ENCODE measurements around the gene SLC16A1. TPM values are rescaled to one million over a fixed set of nuclear protein-coding genes. Genes with fewer than 3 reads are reported as not detected.

The SLC16A1 gene
- total and polyA plus RNA-seq, 11 donors: 60.5 to 192 (median 124) TPM

DNA sequence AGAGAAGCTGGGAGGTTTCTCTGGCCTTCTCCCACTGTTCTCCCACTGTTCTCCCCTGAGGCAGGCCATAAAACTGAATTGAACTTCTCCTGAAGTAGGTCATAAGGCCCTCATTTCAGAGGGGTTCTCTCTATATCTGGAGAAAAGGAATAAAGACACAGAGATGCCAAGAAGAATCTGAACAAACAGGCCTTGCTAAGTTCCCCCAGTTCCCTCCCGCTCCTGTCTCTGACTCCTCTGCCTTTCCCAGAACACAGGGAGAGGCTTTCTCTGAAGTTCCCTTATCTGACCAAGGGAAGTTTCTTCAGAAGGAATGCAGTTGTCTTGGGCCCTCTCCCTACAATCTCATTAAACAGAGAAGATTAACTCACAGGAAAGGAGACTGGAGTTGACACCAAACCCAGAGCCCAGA, 83.4 kb downstream of the SLC16A1 start:
- ATAC-seq (no peak), DNase-seq (no peak)
- Histone ChIP-seq H3K4me3 (no peak overlapping the region), H3K27ac (no peak overlapping the region), H3K36me3 (no peaks in the 10 kb centered on the region), H3K4me1 (no peaks in the 10 kb centered on the region), H3K27me3 (no peaks in the 10 kb centered on the region), H3K9me3 (no peaks in the 10 kb centered on the region)
- 84 to 95% (median 86%) methylated on average over 1 of the region's 1 CpG for WGBS, 4 donors
- intact Hi-C loops (cut with DNase I): no loop called here
- TF ChIP-seq, protein P1, sequence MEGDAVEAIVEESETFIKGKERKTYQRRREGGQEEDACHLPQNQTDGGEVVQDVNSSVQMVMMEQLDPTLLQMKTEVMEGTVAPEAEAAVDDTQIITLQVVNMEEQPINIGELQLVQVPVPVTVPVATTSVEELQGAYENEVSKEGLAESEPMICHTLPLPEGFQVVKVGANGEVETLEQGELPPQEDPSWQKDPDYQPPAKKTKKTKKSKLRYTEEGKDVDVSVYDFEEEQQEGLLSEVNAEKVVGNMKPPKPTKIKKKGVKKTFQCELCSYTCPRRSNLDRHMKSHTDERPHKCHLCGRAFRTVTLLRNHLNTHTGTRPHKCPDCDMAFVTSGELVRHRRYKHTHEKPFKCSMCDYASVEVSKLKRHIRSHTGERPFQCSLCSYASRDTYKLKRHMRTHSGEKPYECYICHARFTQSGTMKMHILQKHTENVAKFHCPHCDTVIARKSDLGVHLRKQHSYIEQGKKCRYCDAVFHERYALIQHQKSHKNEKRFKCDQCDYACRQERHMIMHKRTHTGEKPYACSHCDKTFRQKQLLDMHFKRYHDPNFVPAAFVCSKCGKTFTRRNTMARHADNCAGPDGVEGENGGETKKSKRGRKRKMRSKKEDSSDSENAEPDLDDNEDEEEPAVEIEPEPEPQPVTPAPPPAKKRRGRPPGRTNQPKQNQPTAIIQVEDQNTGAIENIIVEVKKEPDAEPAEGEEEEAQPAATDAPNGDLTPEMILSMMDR (IDR thresholded peaks at IDR 0.05): no peak
- TF ChIP-seq POLR2A (IDR thresholded peaks at IDR 0.05): no peak

DNA sequence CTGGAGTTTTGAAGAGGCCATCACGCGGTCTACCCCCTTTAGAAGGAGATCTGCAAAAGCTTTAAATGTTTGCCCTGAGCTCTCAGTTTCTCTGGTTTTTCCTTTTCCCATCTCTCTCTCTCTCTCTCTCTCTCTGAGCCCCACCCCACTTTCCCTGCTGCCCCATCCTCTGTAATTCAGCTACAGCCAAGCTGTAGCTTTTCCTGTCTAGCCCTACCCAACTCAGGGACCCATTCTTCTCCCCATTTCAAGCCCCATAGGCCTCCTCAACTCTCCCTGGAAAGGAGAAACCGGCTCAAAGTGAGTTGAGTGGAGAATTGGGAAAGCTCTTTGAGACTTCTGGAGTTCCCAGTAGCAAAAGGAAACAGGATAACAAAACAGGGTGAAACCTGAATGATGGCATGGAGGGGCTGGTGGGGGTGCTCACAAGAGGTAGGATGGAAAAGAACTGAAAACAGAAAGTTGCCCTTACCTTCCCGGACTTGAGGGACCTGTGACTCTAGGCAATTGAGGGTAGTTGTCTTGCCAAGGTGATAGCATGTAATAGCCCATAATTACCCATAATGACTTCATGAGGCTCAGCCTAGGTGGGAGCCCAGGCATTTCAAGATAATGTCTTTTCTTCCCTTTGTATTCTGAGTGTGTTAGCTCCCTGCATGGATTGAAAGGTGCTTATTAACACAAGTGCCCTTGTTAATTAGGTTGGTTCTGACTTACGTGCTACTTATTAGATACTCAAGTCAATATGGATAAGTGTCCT, 84.9 kb downstream of the SLC16A1 start:
- TF ChIP-seq POLR2A (IDR thresholded peaks at IDR 0.05): no peak
- TF ChIP-seq, protein P1 (IDR thresholded peaks at IDR 0.05): no peak
- Histone ChIP-seq H3K4me1 (no peaks in the 10 kb centered on the region), H3K27ac (no peak overlapping the region), H3K27me3 (no peaks in the 10 kb centered on the region), H3K4me3 (no peak overlapping the region), H3K36me3 (no peaks in the 10 kb centered on the region), H3K9me3 (no peaks in the 10 kb centered on the region)
- DNase-seq (no peak), ATAC-seq (no peak)
- 92 to 98% (median 95%) methylated on average over 5 of the region's 5 CpGs for WGBS, 4 donors
- intact Hi-C loops (cut with DNase I): no loop called here

DNA sequence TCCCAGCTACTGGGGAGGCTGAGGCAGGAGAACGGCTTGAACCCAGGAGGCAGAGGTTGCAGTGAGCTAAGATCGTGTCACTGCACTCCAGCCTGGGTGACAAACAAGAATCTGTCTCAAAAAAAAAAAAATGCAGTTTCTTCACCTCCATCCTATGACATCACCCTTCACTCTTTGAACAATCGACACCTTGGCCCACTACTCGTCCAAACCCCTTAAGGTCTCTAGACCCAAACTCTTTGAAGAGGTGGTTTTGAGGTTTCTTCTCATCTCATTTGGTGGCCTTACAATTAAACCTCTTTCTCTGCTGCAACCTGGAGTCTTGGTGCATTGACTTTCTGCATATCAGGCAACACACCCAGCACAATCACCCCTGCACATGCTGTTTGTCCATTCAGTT, 86.1 kb downstream of the SLC16A1 start:
- WGBS, 4 donors: 91 to 93% (median 92%) methylated on average over 4 of the region's 4 CpGs
- H3K4me1 ChIP-seq: no peaks in the 10 kb centered on the region
- ATAC-seq (no peak), DNase-seq (no peak)
- H3K4me3 ChIP-seq: no peak overlapping the region
- no peak for TF ChIP-seq POLR2A (IDR thresholded peaks at IDR 0.05)
- TF ChIP-seq, protein P1 (IDR thresholded peaks at IDR 0.05): no peak
- no peaks in the 10 kb centered on the region for H3K27me3 ChIP-seq
- no peak overlapping the region for H3K27ac ChIP-seq
- no peaks in the 10 kb centered on the region for H3K9me3 ChIP-seq
- H3K36me3 ChIP-seq: no peaks in the 10 kb centered on the region
- intact Hi-C loops (cut with DNase I): loop anchor here in 1 of 10 donors (10.0 kb wide), 1 partner anchor 145 kb away; no protein-coding TSS in a partner anchor

DNA sequence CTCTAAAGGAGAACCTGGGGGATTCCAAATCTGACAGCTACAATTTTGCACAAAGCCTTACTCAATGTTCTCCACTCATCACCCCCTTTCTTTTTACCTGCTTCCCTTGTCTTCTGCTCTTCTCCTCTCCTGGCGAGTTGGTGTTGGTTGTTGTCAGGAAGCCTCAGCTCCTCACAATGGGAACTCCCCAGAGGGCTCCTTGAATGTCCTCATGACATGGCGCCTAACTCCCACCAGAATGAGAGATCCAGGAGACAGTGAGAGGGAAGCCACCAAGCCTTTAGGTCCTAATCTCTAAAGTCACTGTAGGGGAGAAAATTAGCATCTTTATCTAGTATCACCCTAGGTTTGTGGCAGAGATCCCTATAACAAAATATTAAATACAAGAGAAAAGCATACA, 87.8 kb downstream of the SLC16A1 start:
- no peak for ATAC-seq
- TF ChIP-seq, protein P1 (IDR thresholded peaks at IDR 0.05): no peak
- TF ChIP-seq POLR2A (IDR thresholded peaks at IDR 0.05): no peak
- H3K4me3 ChIP-seq: no peak overlapping the region
- H3K9me3 ChIP-seq: no peaks in the 10 kb centered on the region
- no peaks in the 10 kb centered on the region for H3K4me1 ChIP-seq
- H3K36me3 ChIP-seq: no peaks in the 10 kb centered on the region
- WGBS, 4 donors: 80 to 94% (median 87%) methylated on average over 2 of the region's 2 CpGs
- intact Hi-C loops (cut with DNase I): loop anchor here in 1 of 10 donors (10.0 kb wide), 1 partner anchor 143 kb away; no protein-coding TSS in a partner anchor
- H3K27me3 ChIP-seq: no peaks in the 10 kb centered on the region
- H3K27ac ChIP-seq: no peak overlapping the region
- no peak for DNase-seq
